SH-SY5Y (cell line): ENCODE data around the gene CHST14.

Source experiments
- GATA2 ChIP-seq: IDR thresholded peaks from 2 replicates; pipeline ENCODE4 v1.6.1; 2011; ENCODE audit warnings: mild to moderate bottlenecking, low read depth, low read length
- GATA3 ChIP-seq: IDR thresholded peaks from 2 replicates; pipeline ENCODE4 v1.6.1; 2011; ENCODE audit warnings: low read depth, mild to moderate bottlenecking, low read length, moderate library complexity

DNA sequence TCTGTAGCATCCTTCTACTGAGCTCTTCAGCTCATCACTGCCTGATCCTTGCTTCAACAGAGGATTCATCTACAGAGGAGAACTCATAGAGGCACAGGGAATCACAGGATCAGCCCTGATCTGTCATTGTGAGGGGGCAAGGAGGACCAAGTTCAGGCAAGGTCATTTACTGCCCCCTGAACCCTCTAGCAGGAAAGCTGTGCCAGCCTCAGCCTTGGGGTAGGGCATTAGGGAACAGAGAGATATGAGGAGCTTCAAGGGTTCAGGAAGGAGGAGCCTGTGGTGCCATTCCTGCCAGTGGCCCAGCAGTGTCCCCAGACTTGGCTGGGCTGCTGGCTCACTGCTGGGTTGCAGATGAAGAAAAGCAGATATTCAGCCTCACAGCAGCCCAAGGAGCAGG, 8.2 kb downstream of the CHST14 start:
- TF ChIP-seq GATA3 (no peak), GATA2 (no peak)
